ENCODE results near the gene SKIDA1.
"Not testable (repeated sequence)": the region's sequence is repeated elsewhere in the genome, so short reads cannot be mapped to it uniquely, and the experiment has no call there.

The SKIDA1 gene

DNA sequence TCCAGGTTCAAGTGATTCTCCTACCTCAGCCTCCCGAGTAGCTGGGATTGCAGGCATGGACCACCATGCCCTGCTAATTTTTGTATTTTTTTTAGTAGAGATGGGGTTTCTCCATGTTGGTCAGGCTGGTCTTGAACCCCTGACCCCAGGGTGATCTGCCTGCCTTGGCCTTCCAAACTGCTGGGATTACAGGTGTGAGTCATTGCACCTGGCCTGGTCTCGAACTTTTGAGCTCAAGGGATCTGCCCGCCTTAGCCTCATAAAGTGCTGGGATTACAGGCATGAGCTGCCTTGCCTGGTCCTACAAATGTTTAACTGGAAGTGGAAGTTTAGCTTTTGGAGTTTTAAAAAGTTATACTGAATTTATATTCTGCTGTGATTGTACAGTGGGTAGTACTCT, 11.4 kb upstream of the SKIDA1 start:
- H3K27ac ChIP-seq: no peak overlapping the region
- TF ChIP-seq, protein P1, sequence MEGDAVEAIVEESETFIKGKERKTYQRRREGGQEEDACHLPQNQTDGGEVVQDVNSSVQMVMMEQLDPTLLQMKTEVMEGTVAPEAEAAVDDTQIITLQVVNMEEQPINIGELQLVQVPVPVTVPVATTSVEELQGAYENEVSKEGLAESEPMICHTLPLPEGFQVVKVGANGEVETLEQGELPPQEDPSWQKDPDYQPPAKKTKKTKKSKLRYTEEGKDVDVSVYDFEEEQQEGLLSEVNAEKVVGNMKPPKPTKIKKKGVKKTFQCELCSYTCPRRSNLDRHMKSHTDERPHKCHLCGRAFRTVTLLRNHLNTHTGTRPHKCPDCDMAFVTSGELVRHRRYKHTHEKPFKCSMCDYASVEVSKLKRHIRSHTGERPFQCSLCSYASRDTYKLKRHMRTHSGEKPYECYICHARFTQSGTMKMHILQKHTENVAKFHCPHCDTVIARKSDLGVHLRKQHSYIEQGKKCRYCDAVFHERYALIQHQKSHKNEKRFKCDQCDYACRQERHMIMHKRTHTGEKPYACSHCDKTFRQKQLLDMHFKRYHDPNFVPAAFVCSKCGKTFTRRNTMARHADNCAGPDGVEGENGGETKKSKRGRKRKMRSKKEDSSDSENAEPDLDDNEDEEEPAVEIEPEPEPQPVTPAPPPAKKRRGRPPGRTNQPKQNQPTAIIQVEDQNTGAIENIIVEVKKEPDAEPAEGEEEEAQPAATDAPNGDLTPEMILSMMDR (conservative IDR thresholded peaks at IDR 0.05): no peak
- no peak for TF ChIP-seq ZFX (IDR thresholded peaks at IDR 0.05)

DNA sequence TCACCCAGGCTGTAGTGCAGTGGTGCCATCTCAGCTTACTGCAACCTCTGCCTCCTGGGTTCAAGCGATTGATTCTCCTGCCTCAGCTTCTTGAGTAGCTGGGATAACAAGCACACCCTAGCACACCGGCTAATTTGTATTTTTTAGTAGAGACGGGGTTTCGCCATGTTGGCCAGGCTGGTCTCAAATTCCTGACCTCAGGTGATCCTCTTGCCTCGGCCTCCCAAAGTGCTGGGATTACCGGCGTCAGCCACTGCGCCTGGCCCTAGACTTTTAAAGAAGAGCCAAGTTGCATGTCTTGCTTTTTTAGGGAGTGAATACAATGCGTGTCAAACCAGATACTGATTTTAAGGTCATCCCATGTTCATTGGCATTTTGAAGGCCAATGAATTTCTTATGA, 10.5 kb upstream of the SKIDA1 start:
- H3K27ac ChIP-seq: not testable (repeated sequence)

DNA sequence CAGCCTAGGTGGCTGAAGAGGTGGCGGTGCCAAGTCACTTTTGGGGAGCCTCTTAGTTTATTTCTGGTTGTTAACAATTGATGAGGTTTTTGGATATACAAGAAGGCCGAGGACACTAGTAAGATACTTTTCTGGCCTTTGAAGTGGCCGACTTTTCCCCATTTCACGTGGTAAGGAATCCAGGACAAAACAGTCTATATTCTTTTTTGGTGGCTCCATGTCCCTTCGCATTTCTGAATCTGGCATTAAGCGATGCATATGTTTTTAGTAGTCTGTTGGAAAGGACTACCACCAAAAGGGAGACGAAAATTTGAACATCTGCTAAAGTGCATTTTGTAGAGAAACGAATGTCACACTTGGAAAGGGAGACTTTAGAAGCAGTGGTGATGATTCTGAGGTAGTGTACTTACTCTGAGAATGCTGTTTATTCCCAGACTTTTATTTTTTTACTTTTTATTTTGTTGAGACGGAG, 10.0 kb upstream of the SKIDA1 start:
- H3K27ac ChIP-seq: peak overlapping the region; percentile 86
- TF ChIP-seq, protein P1 (conservative IDR thresholded peaks at IDR 0.05): no peak
- no peak for TF ChIP-seq ZFX (IDR thresholded peaks at IDR 0.05)

DNA sequence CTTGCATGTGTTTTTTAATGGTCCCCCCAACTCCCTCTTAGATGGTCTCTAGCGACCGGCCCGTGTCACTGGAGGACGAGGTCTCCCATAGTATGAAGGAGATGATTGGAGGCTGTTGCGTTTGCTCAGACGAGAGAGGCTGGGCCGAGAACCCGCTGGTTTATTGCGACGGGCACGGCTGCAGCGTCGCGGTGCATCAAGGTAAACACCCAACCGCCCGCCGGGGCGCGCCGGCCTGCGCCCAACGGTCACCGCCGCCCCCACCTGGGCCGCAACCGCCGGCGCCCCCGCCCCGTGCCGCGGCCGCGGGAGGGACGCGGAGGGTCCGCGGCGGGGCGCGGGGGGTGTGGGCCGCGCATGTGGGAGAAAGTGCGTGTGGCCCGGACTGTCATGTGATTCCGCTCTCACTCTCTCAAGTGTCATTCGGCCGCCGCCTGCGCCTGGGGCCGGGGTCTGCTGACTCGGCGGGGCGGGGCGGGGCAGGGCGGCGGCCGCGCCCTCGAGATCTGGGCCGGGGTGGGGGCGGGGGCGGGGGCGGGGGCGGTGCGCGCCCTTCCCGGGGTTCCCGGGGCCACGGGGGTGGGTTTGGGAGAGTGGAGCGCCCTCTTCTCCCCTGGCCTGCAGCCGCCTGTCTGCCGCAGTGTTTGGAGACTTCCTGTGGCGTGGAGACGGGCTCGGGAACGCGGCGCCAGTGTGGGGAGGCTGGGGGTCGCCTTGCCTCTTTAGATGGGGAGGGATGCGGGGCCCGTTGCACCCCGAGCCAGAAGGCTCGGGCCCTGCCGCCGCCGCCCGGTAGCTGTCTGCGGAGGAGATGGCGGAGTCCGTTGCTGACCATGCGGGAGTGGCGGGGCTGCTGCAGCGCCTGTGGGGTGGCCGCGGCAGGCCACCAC, 9.4 kb upstream of the SKIDA1 start:
- peak; percentile 46; the same call in 1 of the 2 replicates for TF ChIP-seq ZFX (IDR thresholded peaks at IDR 0.05)
- TF ChIP-seq, protein P1 (conservative IDR thresholded peaks at IDR 0.05): no peak
- H3K27ac ChIP-seq: peak overlapping the region; percentile 86

DNA sequence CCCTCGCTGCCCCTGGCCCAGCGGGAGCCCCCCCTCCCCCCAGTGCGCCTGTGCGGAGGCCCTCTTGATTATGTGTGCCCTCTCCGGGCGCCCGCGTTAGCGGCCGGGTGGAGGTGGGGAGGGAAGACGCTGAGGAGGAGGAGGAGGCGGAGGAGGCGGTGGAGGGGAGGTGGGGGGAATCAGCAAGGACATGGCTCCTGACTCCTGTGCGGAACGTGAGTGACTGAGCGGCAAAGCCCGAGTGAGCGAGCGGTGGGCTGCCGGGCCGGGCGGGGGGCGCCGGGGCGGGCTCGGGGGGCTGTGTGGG, 8.8 kb upstream of the SKIDA1 start:
- H3K27ac ChIP-seq: peak overlapping the region; percentile 86
- no peak for TF ChIP-seq ZFX (IDR thresholded peaks at IDR 0.05)
- TF ChIP-seq, protein P1 (conservative IDR thresholded peaks at IDR 0.05): no peak

DNA sequence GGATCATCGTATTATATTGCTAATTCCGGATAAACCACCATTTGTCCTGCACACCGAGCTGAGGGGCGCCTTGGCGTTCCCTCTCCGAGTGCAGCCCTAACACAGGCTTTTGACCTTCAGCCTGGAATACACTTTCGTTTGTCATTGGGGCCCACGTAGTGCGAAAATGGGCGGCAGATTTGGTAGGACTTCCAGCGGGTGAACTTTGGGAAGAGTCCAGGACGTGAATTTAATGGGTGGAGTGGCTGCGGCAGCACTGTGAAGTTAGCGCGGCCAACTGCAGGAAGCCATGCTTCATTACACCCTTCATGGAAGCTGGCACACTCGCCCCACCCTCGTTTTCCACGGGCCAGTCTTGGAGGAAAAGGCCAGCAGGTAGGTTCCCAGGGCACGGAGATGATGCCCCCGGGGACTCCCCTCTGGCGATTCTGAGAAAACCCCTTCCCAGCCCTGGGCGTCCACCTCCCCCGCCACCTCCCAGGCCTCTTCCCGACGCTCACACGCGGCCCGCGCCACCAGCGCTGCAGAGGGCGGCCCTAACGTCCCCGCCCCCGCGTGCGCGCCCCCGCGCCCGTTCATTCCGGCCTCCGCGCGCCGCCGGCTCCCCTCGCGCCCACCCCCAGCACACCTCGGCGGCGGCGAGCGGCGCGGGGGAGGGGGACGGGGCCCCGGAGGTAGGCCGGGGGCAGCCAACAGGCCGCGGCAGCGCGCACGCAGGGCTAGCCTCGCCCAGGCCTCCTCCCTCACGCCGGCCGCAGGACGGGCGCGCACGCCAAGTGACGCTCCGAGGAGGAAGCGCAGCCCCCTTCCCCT, 8.2 kb upstream of the SKIDA1 start, which contains the start of gene MLLT10:
TSS of gene MLLT10 (plus strand) at position 766 of the 813 bp plus-strand sequence. CDS start 413 bp downstream, outside the sequence.
- peak within 1 kb of the TSS; percentile 86 for H3K27ac ChIP-seq
- TF ChIP-seq ZFX (IDR thresholded peaks at IDR 0.05): peak; percentile 49
- TF ChIP-seq, protein P1 (conservative IDR thresholded peaks at IDR 0.05): no peak; the same call in 1 of the 2 replicates

DNA sequence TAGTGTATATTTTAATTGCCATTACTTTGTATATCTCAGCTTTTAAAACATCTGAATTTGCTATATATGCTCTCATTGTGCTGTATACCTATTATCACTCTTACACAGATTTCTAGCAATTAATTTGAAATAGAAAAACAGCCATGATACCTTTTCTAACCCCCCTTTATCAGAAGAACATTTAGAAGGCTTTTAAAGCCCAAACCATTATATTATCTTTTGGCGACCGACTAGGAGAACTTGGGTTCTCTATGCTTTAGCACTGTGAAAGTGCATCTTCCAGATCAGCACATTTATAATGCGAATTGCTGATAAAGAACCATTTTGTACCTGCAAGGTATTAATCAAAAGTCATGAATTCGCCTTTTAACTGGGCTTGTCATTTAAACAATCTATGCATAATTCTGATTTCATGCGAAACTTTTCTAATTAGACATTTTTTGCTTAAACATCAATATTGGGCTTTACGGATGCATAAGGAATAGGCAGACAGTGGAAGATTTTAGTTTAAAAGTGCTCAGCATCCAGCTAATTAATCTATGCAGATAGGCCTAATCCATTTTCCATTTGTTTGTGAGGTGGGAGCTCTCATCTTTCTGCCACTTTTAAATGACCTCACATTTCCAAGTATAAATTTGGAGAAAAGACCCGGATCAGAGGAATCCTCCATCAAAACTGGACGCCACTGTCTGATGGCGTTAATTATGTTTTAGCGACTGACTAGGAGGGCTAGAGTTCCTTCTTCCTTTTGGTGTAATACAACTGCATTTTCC, 7.4 kb upstream of the SKIDA1 start:
- peak overlapping the region; percentile 86 for H3K27ac ChIP-seq
- no peak for TF ChIP-seq ZFX (IDR thresholded peaks at IDR 0.05)
- TF ChIP-seq, protein P1 (conservative IDR thresholded peaks at IDR 0.05): no peak
